IPS-NIHi7 (cell line): ENCODE measurements around the gene SEPTIN3.

ENCODE experiments used
- DNase-seq: peaks from one replicate; pipeline ENCODE4 v3.0.0; 2012; ENCODE audit warnings: mixed read lengths; ENCODE audit errors: extremely low spot score

The SEPTIN3 gene

GRCh38 chr22:41976070-41976901 is 7.0 kb downstream of the SEPTIN3 start:
- DNase-seq = peak; percentile 77

DNA sequence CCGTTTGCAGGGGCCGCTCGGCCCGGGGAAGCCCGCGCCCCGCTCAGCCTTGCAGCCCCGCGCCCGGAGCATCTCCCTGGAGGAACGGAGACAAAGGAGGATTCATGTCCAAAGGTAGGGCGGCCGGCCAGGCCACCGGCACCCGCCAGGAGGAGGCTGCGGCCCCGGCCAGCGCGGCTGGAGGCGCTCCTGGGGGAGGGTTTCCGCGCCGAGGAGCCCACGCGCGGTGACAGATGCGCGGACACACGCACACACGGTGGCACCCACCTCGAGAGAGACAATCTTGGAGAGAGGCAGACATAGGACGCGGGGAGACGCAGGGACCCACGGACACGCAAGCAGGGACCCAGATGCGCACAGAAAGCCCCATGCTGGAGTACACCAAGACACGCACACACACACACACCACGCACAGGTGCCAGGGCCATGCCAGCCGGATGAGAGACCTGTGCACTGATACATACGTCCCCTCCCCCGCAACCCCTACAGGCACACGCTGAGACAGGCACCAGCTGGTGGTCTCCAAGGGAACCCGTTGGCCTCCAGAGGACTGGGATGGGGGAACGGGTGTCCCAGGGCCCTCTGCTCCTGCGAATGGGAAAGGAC is 7.8 kb downstream of the SEPTIN3 start:
- DNase-seq = peak; percentile 54

- DNase-seq = no peak
Observed at GRCh38 chr22:41978732-41979131, 9.5 kb downstream of the SEPTIN3 start.

DNA sequence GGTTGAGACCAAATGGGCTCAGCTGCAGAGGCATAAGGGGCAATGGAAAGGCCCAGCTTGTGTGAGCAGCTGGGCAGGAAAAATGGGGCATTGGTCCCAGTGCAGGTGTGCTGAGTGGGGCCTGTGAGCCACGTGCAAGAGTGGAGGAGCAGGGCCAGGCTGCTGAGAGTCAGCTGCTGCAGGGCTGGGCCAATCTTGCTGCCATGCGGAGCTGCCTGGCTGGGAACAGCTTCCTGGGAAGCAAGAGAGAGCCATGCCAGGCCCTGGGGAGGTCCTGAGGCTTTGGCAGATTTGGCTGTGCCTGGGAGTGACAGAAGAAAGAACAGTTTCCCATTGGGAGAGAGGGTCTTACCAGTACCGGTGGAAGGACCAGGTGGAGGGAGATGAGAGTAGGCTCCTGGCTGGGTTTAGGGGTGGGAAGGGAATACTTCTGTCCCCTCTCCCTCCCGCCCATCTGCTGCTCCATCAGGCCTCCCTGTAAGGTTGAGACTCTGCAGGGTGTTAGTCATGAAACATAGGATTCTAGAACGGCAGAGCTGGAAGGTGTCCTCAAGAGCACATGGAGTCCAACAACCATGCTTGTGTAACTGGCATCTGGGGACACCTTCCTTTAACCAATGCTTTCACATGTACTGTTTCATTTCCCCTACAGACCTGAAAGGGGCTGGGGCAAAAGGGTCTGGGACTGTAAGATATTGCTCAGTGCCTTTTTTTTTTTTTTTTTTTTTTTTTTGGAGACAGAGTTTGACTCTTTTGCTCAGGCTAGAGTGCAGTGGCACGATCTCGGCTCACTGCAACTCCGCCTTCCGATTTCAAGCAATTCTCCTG is 10.4 kb downstream of the SEPTIN3 start:
- DNase-seq = no peak

GRCh38 chr22:41982865-41983264 is 13.6 kb downstream of the SEPTIN3 start:
- no peak for DNase-seq

DNA sequence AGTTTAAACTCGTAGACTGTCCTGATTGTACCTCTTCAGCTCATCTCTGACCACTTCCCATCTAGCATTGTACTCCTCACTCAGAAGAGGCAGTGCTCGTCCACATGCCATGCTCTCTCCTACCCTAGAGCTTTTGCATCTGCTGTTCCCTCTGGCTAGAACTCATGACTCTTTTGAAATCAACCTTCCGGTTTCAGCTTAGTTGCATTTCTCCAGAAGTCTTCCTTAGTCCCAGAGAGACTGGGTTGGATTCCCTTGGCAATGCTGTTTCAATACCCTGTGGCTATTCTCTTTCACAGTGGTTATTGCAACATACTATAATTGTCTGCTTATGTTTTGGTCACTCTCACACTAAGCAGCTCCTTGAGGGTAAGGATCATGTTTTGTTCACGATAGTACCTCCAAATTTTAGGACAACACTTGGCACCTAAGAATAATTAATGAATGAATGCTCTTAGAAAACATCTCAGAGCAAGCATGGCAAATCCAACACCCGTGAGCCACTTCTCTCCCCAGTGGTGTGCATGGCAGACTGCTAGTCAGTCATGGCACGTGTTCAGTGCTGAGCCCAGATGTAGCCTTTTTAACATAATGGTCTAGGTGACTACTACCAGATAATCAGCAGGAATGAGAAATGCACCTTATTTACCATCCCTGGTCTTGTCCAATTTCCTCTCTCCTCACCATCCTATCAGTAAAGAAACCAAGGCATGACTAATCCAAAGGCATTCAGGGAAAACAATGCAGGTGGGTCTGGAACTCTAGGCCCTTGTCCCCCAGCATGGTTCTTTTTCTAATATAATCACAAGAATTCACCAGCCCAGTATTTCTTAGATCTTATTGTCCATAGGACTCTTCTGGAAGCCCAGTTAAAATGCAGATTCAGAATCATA is 14.5 kb downstream of the SEPTIN3 start:
- no peak for DNase-seq

DNA sequence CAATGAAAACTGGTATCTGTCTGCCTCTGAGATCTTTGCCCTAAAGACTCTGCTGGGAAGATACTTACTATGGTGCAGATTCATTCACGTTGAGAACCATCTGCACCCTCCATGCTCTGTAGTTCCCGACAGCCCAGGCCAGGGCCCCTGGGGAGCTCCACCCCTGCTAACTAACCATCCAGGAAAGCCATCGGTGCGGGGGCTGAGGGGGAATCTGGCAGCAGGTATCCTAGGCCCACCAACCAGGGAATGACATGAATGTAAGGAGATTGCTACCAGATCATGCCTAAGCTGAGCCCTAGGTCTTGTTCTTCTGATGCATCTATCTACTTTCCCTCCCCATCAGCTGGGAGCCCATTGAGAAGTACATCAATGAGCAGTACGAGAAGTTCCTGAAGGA is 18.0 kb downstream of the SEPTIN3 start:
- no peak for DNase-seq

DNA sequence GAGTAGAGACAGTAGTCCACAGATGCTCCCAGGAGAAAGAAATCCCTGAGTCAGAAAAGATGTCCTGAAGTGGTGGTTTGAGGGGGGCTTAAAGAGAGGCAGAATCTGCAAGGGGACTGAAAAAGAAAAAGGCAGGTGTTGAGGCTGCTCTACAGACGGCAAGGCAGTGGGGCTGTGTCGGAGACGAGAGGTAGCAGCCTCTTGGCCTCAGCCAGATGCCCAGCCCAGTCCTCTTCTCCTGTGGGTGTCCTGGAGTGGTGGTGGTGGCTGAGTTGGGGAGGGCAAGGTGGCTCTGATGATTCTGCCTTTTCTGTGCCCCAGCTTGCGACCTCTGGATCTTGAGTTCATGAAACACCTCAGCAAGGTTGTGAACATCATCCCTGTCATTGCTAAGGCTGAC is 20.0 kb downstream of the SEPTIN3 start:
- no peak for DNase-seq

DNA sequence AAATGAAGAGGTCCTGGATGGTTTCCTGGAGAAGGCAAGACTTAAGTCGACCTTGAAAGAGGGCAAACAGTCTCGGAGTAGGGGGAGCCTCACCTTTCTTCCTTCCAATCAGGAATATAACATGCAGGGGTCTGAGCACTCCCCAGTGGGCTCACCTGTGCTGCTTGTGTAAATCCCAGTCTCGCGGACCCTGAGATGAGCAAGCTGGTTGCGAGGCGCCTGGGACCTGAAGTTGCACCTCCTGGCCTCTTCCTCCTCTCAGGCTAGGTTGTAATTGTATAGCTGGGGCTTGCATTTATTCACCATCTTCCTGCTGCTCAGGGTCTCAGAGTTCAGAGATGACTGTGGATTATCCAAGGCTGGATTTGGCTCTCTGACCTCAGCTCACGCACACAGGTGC is 21.9 kb downstream of the SEPTIN3 start:
- DNase-seq = no peak

DNA sequence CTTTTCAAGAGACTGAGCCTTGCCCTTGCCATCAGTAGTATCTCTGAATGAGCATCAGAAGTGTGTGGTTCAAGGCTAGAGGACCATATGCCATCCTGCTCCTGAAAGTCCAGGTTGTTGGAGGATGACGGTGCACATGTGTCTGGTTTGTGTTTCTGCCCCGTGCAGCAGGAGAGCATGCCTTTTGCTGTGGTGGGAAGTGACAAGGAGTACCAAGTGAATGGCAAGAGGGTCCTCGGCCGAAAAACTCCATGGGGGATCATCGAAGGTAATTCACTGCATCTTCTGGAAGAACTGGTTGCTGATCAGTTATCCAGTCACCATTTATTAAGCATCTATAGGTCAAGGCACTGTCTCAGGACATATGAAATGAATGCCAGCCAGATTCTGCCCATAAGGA is 23.3 kb downstream of the SEPTIN3 start:
- DNase-seq = no peak

DNA sequence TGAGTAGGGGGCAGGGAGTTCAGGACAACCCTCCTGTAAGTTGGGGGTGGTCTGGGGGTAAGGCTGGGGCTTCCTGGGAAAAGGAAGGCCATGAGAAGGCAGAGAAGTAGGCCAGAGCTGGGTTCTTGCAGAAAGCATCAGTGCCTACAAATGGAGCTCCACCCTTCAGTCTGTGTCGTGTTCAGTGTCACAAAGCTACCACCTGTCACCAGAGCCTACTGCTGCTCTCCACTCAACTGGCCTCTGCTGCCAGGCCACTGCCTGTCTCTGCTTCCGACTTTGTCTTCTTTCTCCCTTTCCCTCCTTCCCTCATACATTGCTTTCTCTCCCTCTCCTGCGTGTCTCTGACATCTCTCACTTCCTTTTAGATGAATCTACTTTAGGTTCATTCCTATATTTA is 26.0 kb downstream of the SEPTIN3 start:
- no peak for DNase-seq

- no peak for DNase-seq
Observed at GRCh38 chr22:41996826-41997225, 27.6 kb downstream of the SEPTIN3 start.

GRCh38 chr22:41998361-41999261 is 29.4 kb downstream of the SEPTIN3 start, which contains the start of gene WBP2NL:
WBP2NL (plus strand) TSS chr22:41998788; CDS start chr22:41998819, 31 bp downstream.
- no peak for DNase-seq

DNA sequence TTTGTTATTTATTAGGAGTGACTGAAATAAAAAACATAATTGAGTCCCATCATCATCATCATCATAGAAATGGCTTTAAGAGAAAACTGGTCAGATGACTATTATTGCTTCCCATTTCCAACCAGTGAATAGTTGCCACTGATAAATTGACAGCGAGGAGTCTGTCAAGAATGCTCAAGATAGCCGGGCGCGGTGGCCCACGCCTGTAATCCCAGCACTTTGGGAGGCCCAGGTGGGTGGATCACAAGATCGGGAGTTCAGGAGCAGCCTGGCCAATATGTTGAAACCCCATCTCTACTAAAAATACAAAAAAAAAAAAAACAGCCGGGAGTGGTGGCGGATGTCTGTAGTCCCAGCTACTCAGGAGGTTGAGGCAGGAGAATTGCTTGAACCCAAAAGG is 31.2 kb downstream of the SEPTIN3 start:
- no peak for DNase-seq

DNA sequence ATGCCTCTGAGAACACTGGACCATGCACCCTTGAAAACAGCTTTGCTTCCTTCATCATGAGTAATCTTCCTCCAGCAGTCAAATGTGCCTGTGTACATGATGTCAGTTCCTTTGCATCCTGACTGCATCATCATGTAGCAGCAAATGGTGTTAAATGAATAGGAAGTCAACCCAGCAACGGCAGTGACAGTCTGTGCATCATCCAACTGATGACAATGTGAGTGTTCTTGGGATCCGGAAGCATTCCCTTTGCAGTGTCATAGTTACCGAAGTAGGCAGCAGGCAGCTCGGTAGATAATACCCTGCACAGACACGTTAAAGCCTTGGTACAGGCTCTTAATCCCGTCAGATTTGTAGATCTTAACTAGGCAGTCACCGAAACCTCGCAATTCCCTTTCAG is 31.9 kb downstream of the SEPTIN3 start:
- no peak for DNase-seq

- DNase-seq = no peak
Observed at GRCh38 chr22:42001706-42002105, 32.5 kb downstream of the SEPTIN3 start.

GRCh38 chr22:42007922-42008321 is 38.7 kb downstream of the SEPTIN3 start:
- DNase-seq = no peak

- no peak for DNase-seq
Observed at GRCh38 chr22:42010778-42011177, 41.5 kb downstream of the SEPTIN3 start.

DNA sequence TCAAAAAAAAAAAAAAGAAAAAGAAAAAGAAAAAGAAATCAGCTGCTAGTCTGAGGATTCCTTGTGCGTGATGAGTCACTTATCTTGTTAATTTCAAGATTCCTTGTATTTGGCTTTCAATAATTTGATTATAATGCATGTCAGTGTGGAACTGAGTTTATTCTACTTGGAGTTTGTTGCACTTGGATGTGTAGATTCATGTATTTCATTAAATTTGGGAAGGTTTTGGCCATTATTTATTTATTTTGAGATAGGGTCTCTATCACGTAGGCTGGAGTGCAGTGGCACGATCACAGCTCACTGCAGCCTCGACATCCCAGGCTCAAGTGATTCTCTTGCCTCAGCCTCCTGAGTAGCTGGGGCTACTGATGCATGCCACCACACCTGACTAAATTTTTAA is 44.1 kb downstream of the SEPTIN3 start:
- DNase-seq = no peak

- DNase-seq = no peak
Observed at GRCh38 chr22:42016111-42016510, 46.9 kb downstream of the SEPTIN3 start.
